ENCODE results near the gene SSBP3.

SSBP3 gene

GRCh38 chr1:54328066-54328636, 78.0 kb downstream of the SSBP3 start:
- no peak for DNase-seq

GRCh38 chr1:54327386-54328065, 78.7 kb downstream of the SSBP3 start:
- no peak for DNase-seq

GRCh38 chr1:54326543-54327385, 79.4 kb downstream of the SSBP3 start:
- DNase-seq, result no peak

GRCh38 chr1:54325703-54326461, 80.3 kb downstream of the SSBP3 start:
- no peak for DNase-seq

- no peak for DNase-seq
Observed at GRCh38 chr1:54325284-54325683, 80.9 kb downstream of the SSBP3 start.

- DNase-seq, result no peak
Observed at GRCh38 chr1:54324251-54325140, 81.7 kb downstream of the SSBP3 start.

GRCh38 chr1:54323921-54324250, 82.3 kb downstream of the SSBP3 start:
- DNase-seq, result no peak

- DNase-seq, result peak; percentile 32
Observed at GRCh38 chr1:54323324-54323739, 82.9 kb downstream of the SSBP3 start.

- no peak for DNase-seq
Observed at GRCh38 chr1:54318246-54318814, 87.9 kb downstream of the SSBP3 start.

GRCh38 chr1:54317084-54317483, 89.1 kb downstream of the SSBP3 start:
- no peak for DNase-seq

- DNase-seq, result no peak
Observed at GRCh38 chr1:54315099-54315498, 91.1 kb downstream of the SSBP3 start.

GRCh38 chr1:54314696-54315095, 91.5 kb downstream of the SSBP3 start:
- no peak for DNase-seq

GRCh38 chr1:54312796-54313316, 93.3 kb downstream of the SSBP3 start:
- no peak for DNase-seq

- no peak for DNase-seq
Observed at GRCh38 chr1:54311506-54311905, 94.7 kb downstream of the SSBP3 start.

GRCh38 chr1:54310439-54311328, 95.5 kb downstream of the SSBP3 start:
- peak; percentile 51 for DNase-seq

- DNase-seq, result no peak
Observed at GRCh38 chr1:54309631-54310366, 96.4 kb downstream of the SSBP3 start.

- DNase-seq, result no peak
Observed at GRCh38 chr1:54307305-54307704, 98.9 kb downstream of the SSBP3 start.

- no peak for DNase-seq
Observed at GRCh38 chr1:54305906-54306514, 100.2 kb downstream of the SSBP3 start.

- DNase-seq, result no peak
Observed at GRCh38 chr1:54304518-54304917, 101.7 kb downstream of the SSBP3 start.
